Endothelial cell (in vitro differentiated cells): Measurements from ENCODE around the gene PPP2R3B. TPM values are rescaled to one million over a fixed set of nuclear protein-coding genes. Genes with fewer than 3 reads are reported as not detected.
"Not testable (repeated sequence)": the region's sequence is repeated elsewhere in the genome, so short reads cannot be mapped to it uniquely, and the experiment has no call there.

Experiments used
- DNase-seq: peaks from one replicate; pipeline ENCODE4 v3.0.0; 2021; ENCODE audit warnings: low spot score
- H3K27ac Mint-ChIP-seq: one replicate; pipeline ENCODE4 v1.8.0; 2021; ENCODE audit warnings: mixed read lengths, inconsistent platforms; ENCODE audit not compliant: unreplicated experiment
- H3K27me3 Mint-ChIP-seq: one replicate; pipeline ENCODE4 v1.8.0; 2021; ENCODE audit warnings: mild to moderate bottlenecking, moderate library complexity, mixed read lengths, inconsistent platforms; ENCODE audit not compliant: unreplicated experiment
- H3K36me3 Mint-ChIP-seq: one replicate; pipeline ENCODE4 v1.8.0; 2021; ENCODE audit warnings: mild to moderate bottlenecking, low read depth, mixed read lengths, inconsistent platforms; ENCODE audit not compliant: unreplicated experiment
- H3K4me1 Mint-ChIP-seq: one replicate; pipeline ENCODE4 v1.8.0; 2021; ENCODE audit warnings: mild to moderate bottlenecking, mixed read lengths, inconsistent platforms; ENCODE audit not compliant: unreplicated experiment
- H3K4me3 Mint-ChIP-seq: one replicate; pipeline ENCODE4 v1.8.0; 2021; ENCODE audit warnings: mild to moderate bottlenecking, mixed read lengths, inconsistent platforms; ENCODE audit not compliant: unreplicated experiment
- H3K9me3 Mint-ChIP-seq: one replicate; pipeline ENCODE4 v1.8.0; 2021; ENCODE audit warnings: mixed read lengths, inconsistent platforms; ENCODE audit not compliant: unreplicated experiment
- CTCF ChIP-seq: fragments of 200-600 bp; sonication (generic); IDR thresholded peaks from one replicate; pipeline ENCODE4 v1.5.0; 2021; ENCODE audit warnings: antibody characterized with exemption; ENCODE audit not compliant: unreplicated experiment
- long read RNA-seq: library from polyadenylated mRNA; unstranded; transcript quantifications from one replicate; pipeline ENCODE4 v2.0.0, GENCODE V29; 2020; ENCODE audit not compliant: unreplicated experiment
- total RNA-seq: library from RNA; stranded (reverse); fragmentation: NEBNext Ultra II Directional; extraction: Animal tissue kit (Norgen Biotek cat#: 25700); gene quantifications from one replicate; pipeline ENCODE4 v1.2.1, GENCODE V29; 2021; ENCODE audit not compliant: unreplicated experiment

Gene PPP2R3B, protein sequence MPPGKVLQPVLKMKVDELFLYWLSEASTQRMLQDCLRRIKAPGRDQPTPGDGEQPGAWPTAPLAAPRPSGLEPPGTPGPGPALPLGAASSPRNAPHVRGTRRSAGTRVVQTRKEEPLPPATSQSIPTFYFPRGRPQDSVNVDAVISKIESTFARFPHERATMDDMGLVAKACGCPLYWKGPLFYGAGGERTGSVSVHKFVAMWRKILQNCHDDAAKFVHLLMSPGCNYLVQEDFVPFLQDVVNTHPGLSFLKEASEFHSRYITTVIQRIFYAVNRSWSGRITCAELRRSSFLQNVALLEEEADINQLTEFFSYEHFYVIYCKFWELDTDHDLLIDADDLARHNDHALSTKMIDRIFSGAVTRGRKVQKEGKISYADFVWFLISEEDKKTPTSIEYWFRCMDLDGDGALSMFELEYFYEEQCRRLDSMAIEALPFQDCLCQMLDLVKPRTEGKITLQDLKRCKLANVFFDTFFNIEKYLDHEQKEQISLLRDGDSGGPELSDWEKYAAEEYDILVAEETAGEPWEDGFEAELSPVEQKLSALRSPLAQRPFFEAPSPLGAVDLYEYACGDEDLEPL
- 44.0 TPM for total RNA-seq
- long read RNA-seq, partial matches to known transcripts = 2 of 5 reads
- long read RNA-seq, other reads (novel, unspliced or antisense) = 3 of 5 reads

- TF ChIP-seq CTCF = no peak
- Mint-ChIP-seq H3K36me3 (peaks cover 12% of the 10 kb centered on the region), H3K4me3 (peak within 1 kb of the TSS; percentile 95), H3K9me3 (no peaks in the 10 kb centered on the region), H3K4me1 (peaks cover 8% of the 10 kb centered on the region), H3K27me3 (peaks cover 13% of the 10 kb centered on the region), H3K27ac (peak within 1 kb of the TSS; percentile 92)
- peak; percentile 97 for DNase-seq
Measured at GRCh38 chrX:386768-387575, at the start of gene PPP2R3B. Gene PPP2R3B, minus strand, starts transcription at chrX:386907. Its CDS starts 216 bp downstream, at chrX:386691.

DNA sequence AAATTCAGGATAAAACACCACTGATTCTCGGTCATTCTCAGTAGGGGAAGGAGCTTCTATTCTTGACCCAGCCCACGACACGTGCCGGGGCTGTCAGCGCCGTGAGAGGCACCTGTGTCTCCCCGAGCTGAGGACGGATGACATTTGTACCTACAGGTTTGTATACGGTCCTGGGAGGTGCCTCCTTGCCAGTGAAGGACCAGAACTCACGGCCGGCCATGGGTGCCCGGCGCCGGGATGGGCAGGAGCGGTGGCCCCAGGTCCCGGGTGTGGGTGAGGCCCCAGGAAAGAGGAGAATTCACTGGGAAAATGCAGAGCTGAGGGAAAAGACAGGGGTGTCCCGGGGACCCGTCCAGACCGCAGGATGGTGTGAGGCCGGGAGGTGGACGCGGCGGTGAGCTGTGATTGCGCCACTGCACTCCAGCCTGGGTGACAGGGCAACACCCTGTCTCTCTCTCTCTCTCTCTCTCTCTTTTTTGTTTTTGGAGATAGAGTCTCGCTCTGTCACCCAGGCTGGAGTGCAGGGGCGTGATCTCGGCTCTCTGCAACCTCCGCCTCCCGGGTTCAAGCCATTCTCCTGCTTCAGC is 48.9 kb upstream of the PPP2R3B start:
- Mint-ChIP-seq H3K27ac (no peak overlapping the region), H3K4me3 (no peak overlapping the region), H3K4me1 (no peaks in the 10 kb centered on the region), H3K9me3 (peaks cover 61% of the 10 kb centered on the region), H3K36me3 (peaks cover 42% of the 10 kb centered on the region), H3K27me3 (peaks cover 33% of the 10 kb centered on the region)
- no peak for TF ChIP-seq CTCF
- DNase-seq = no peak

- no peak for TF ChIP-seq CTCF
- Mint-ChIP-seq H3K27me3 (peaks cover 28% of the 10 kb centered on the region), H3K9me3 (peaks cover 58% of the 10 kb centered on the region), H3K27ac (no peak overlapping the region), H3K4me1 (no peaks in the 10 kb centered on the region), H3K36me3 (peaks cover 39% of the 10 kb centered on the region), H3K4me3 (no peak overlapping the region)
- no peak for DNase-seq
Measured at GRCh38 chrX:434946-435345, 48.2 kb upstream of the PPP2R3B start.

DNA sequence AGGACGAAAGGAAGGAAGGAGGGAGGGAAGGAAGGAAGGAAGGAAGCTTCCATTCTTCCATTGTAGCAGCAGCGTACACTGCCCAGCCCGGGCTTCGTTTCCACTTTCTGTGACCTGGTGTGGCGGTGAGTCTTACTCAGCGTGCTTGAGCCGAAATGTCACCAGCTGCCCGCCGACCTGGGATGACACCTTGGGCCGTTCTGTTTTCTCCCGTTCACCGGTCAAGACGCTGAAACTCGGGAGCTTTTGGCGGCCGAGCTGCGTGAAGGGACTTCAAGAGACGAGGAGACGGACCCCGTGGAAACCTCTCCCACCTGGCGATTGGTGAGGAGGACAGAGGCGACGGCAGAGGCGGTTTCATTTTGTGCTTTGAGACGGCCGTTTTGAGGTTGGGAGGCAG is 47.1 kb upstream of the PPP2R3B start:
- no peaks in the 10 kb centered on the region for H3K4me1 Mint-ChIP-seq
- peaks cover 47% of the 10 kb centered on the region for H3K9me3 Mint-ChIP-seq
- no peak for TF ChIP-seq CTCF
- DNase-seq = no peak
- H3K4me3 Mint-ChIP-seq = no peak overlapping the region
- no peak overlapping the region for H3K27ac Mint-ChIP-seq
- H3K27me3 Mint-ChIP-seq = peaks cover 22% of the 10 kb centered on the region
- H3K36me3 Mint-ChIP-seq = peaks cover 34% of the 10 kb centered on the region

DNA sequence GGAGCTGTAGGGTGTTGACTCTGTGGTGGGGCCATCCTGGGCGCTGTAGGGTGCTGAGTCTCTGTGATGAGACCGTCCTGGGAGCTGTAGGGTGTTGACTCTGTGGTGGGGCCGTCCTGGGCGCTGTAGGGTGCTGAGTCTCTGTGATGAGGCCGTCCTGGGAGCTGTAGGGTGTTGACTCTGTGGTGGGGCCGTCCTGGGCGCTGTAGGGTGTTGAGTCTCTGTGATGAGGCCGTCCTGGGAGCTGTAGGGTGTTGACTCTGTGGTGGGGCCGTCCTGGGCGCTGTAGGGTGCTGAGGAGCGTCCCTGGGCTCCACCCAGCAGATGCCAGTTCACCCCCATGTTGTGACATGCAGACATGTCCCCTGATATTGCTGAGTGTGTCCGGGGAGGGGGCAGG is 46.0 kb upstream of the PPP2R3B start:
- H3K27ac Mint-ChIP-seq, H3K4me3 Mint-ChIP-seq, DNase-seq, H3K4me1 Mint-ChIP-seq: not testable (repeated sequence)
- H3K36me3 Mint-ChIP-seq = peaks cover 35% of the 10 kb centered on the region
- peaks cover 42% of the 10 kb centered on the region for H3K9me3 Mint-ChIP-seq
- H3K27me3 Mint-ChIP-seq = peaks cover 22% of the 10 kb centered on the region
